Immature natural killer cell (primary cell): Measurements from ENCODE around the gene GTF2H2. TPM values are rescaled to one million over a fixed set of nuclear protein-coding genes. Genes with fewer than 3 reads are reported as not detected.
"Not testable (repeated sequence)": the region's sequence is repeated elsewhere in the genome, so short reads cannot be mapped to it uniquely, and the experiment has no call there.

Experiments
- DNase-seq, 3 donors: peaks; one replicate each; pipeline ENCODE4 v3.0.0; 2022; ENCODE audit warnings: mixed read lengths in 1 of 3
- H3K27ac Mint-ChIP-seq, 6 donors: one replicate each; pipeline ENCODE4 v1.8.0; 2020; ENCODE audit warnings: mixed read lengths in 6 of 6, mild to moderate bottlenecking in 5 of 6, inconsistent platforms in 4 of 6, moderate library complexity in 3 of 6
- H3K27me3 Mint-ChIP-seq, 3 donors: one replicate each; pipeline ENCODE4 v1.8.0; 2020 to 2021; ENCODE audit warnings: low read depth in 3 of 3, mild to moderate bottlenecking in 3 of 3, mixed read lengths in 3 of 3, moderate library complexity in 3 of 3, inconsistent platforms in 1 of 3
- H3K36me3 Mint-ChIP-seq, 3 donors: one replicate each; pipeline ENCODE4 v1.8.0; 2020; ENCODE audit warnings: mixed read lengths in 3 of 3, inconsistent platforms in 2 of 3, mild to moderate bottlenecking in 2 of 3
- H3K4me1 Mint-ChIP-seq, 2 donors: one replicate each; pipeline ENCODE4 v1.8.0; 2020; ENCODE audit warnings: inconsistent platforms in 2 of 2, mild to moderate bottlenecking in 2 of 2, mixed read lengths in 2 of 2, moderate library complexity in 1 of 2
- H3K4me3 Mint-ChIP-seq, 5 donors: one replicate each; pipeline ENCODE4 v1.8.0; 2020; ENCODE audit warnings: mild to moderate bottlenecking in 5 of 5, mixed read lengths in 5 of 5, inconsistent platforms in 3 of 5, moderate library complexity in 3 of 5
- H3K9me3 Mint-ChIP-seq, 6 donors: one replicate each; pipeline ENCODE4 v1.8.0; 2020; ENCODE audit warnings: mild to moderate bottlenecking in 6 of 6, mixed read lengths in 6 of 6, inconsistent platforms in 4 of 6, moderate library complexity in 3 of 6
- polyA plus RNA-seq, 3 donors: library from polyadenylated mRNA; unstranded; fragments of 300-500 nt; fragmentation: Illumina TruSeq; gene quantifications; one replicate each; pipeline ENCODE4 v1.2.3, GENCODE V29; 2021

GTF2H2 gene
- polyA plus RNA-seq: 10 to 100 TPM in 2 of 3 donors, 1 to 10 TPM in 1; 5.2 to 10.7 (median 10.4) TPM

- not testable (repeated sequence) for H3K4me1 Mint-ChIP-seq, H3K9me3 Mint-ChIP-seq, DNase-seq, H3K27me3 Mint-ChIP-seq, H3K4me3 Mint-ChIP-seq, H3K36me3 Mint-ChIP-seq, H3K27ac Mint-ChIP-seq
Observed at GRCh38 chr5:71067262-71067928, at the start of gene GTF2H2. GTF2H2 (minus strand) TSS chr5:71067676; CDS start chr5:71062763, 4,913 bp downstream.

GRCh38 chr5:71109730-71110275 is 42.3 kb upstream of the GTF2H2 start:
- not testable (repeated sequence) for H3K27ac Mint-ChIP-seq, DNase-seq, H3K4me3 Mint-ChIP-seq, H3K27me3 Mint-ChIP-seq, H3K4me1 Mint-ChIP-seq, H3K36me3 Mint-ChIP-seq, H3K9me3 Mint-ChIP-seq

DNA sequence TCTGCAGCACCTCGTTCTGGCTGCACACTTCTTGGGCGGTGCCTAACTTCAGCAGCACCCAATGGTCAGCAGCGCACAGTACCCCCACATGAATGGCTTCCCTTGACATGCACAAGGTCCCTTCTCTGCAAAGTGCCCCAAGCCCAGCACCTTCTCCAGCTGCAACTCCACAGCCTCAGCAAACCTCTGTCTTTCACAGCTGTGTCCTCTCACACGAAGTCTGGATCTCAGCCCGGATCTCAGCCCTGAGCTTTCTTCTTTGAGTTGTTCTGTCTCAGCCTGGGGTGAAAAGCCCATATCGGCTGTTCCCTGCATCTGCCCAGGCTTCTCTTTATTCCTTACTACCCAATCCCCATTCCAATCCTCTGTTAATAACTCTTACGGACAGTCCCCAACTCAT is 32.5 kb upstream of the GTF2H2 start:
- H3K4me3 Mint-ChIP-seq, H3K4me1 Mint-ChIP-seq, H3K9me3 Mint-ChIP-seq, H3K27me3 Mint-ChIP-seq, H3K36me3 Mint-ChIP-seq, DNase-seq, H3K27ac Mint-ChIP-seq: not testable (repeated sequence)

DNA sequence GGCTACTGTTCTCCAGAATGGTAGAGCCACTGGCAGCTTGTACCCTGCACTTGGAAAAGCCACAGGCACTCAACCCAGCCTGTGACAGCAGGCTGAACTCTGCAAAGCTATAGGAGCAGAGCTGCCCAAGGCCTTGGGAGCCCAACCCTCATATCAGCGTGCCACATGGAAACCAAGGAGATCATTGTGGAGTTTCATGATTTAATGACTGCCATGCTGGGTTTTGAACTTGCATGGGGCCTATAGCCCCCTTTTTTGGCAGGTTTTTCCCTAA is 30.4 kb upstream of the GTF2H2 start:
- H3K36me3 Mint-ChIP-seq, H3K4me1 Mint-ChIP-seq, H3K27ac Mint-ChIP-seq, DNase-seq, H3K4me3 Mint-ChIP-seq, H3K9me3 Mint-ChIP-seq, H3K27me3 Mint-ChIP-seq: not testable (repeated sequence)

DNA sequence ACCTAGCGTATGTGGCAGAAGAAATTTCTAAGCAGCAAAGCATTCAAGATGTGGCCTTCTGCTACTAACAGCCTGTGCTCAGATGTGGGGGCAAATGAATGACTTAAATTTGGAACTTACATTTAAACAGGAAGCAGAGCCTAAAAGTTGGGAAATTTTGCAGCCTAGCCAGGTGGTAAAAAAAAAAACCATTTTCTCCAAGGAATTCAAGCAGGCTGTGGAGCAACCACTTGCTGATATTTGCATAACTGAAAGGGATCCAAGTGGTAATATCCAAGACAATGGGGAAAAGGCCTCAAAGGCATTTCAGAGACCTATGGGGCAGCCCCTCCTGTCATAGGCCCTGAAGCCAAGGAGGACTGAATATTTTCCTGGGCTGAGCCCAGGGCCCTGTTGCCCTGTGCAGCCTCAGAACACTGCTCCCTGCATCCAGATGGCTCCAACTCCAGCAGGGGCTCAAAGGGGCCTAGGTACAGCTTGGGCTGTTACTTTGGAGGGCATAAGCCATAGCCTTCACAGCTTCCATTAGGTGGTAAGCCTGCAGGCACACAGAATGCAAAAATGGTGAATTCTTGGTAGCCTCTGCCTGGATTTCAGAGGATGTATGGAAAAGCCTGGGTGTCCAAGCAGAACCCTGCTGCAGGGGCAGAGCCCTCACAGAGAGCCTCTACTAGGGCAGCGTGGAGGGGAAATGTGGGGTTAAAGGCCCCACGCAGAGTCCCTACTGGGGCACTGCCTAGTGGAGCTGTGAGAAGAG is 29.9 kb upstream of the GTF2H2 start:
- not testable (repeated sequence) for H3K4me3 Mint-ChIP-seq, H3K9me3 Mint-ChIP-seq, H3K4me1 Mint-ChIP-seq, H3K27me3 Mint-ChIP-seq, DNase-seq, H3K27ac Mint-ChIP-seq, H3K36me3 Mint-ChIP-seq

DNA sequence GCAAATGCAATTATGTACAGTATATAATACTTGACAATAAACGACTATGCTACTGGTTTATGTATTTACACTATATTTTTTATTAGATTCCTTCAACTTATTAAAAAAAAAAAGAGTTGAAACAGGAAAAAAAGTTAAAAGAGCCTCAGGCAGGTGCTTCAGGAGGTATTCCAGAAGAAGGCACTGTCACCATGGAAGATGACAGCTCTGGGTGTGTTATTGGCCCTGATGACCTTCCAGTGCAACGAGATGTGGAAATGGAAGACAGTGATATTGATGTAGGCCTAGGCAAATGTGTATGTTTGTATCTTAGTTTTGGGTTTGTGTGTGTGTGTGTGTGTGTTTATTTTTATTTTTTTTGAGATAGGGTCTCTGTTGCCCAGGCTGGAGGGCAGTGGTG is 22.3 kb upstream of the GTF2H2 start:
- DNase-seq, H3K36me3 Mint-ChIP-seq, H3K9me3 Mint-ChIP-seq, H3K27ac Mint-ChIP-seq, H3K27me3 Mint-ChIP-seq, H3K4me1 Mint-ChIP-seq, H3K4me3 Mint-ChIP-seq: not testable (repeated sequence)

GRCh38 chr5:71088754-71089153 is 21.3 kb upstream of the GTF2H2 start:
- not testable (repeated sequence) for H3K9me3 Mint-ChIP-seq, H3K4me1 Mint-ChIP-seq, H3K4me3 Mint-ChIP-seq, H3K27me3 Mint-ChIP-seq, H3K36me3 Mint-ChIP-seq, H3K27ac Mint-ChIP-seq, DNase-seq

DNA sequence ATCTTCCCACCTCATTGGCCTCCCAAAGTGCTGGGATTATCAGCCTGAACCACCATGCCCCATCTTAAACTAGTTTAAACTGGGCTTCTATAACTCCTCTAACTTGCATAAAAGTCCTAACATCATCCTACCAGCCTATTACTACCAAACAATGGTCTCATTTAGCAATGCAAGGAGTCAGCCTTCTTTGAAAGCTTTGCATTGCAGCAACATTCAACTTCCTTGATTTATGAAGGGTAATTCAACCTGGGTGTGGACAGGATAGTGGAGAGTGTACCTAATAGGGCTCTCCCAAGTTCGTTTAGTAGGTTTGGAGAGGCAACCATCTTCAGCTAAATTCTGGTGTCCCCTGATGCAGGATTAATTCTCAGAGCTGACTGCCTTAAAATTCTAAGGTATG is 18.7 kb upstream of the GTF2H2 start:
- H3K4me3 Mint-ChIP-seq: not testable (repeated sequence)

GRCh38 chr5:71084280-71085063 is 17.0 kb upstream of the GTF2H2 start:
- H3K4me1 Mint-ChIP-seq, DNase-seq, H3K27ac Mint-ChIP-seq, H3K36me3 Mint-ChIP-seq, H3K27me3 Mint-ChIP-seq, H3K9me3 Mint-ChIP-seq, H3K4me3 Mint-ChIP-seq: not testable (repeated sequence)

More for the DNA sequence above, 18.7 kb upstream of the GTF2H2 start:
- not testable (repeated sequence) for DNase-seq, H3K36me3 Mint-ChIP-seq, H3K4me1 Mint-ChIP-seq, H3K9me3 Mint-ChIP-seq, H3K27me3 Mint-ChIP-seq, H3K27ac Mint-ChIP-seq

DNA sequence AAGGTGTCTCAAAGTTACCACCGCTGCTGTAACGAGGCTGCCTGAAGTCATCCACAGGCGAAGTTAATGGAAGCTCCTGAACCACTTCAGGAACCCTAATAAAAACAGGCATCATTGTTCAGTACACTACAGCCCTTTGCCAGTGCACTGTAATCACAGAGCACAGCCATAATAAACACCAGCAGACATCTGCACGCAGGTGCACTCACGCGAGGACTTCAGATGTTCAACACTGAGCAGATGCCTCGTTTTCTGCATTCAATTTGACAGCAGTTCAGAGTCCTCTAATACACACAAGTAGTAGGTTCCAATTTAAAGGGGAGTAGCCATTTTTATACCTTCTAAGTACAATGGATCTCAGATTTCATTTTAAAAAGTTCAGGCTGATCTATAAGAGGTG is 15.4 kb upstream of the GTF2H2 start:
- not testable (repeated sequence) for DNase-seq, H3K27ac Mint-ChIP-seq, H3K9me3 Mint-ChIP-seq, H3K36me3 Mint-ChIP-seq, H3K27me3 Mint-ChIP-seq, H3K4me1 Mint-ChIP-seq, H3K4me3 Mint-ChIP-seq

- H3K36me3 Mint-ChIP-seq, H3K4me3 Mint-ChIP-seq, H3K4me1 Mint-ChIP-seq, H3K27ac Mint-ChIP-seq, H3K27me3 Mint-ChIP-seq, H3K9me3 Mint-ChIP-seq, DNase-seq: not testable (repeated sequence)
Observed at GRCh38 chr5:71082340-71082739, 14.9 kb upstream of the GTF2H2 start.

- H3K4me1 Mint-ChIP-seq, H3K4me3 Mint-ChIP-seq, H3K9me3 Mint-ChIP-seq, H3K27ac Mint-ChIP-seq, DNase-seq, H3K27me3 Mint-ChIP-seq, H3K36me3 Mint-ChIP-seq: not testable (repeated sequence)
Observed at GRCh38 chr5:71061322-71061721, 6.2 kb downstream of the GTF2H2 start.

GRCh38 chr5:71059426-71059825 is 8.1 kb downstream of the GTF2H2 start:
- not testable (repeated sequence) for H3K4me3 Mint-ChIP-seq, H3K27ac Mint-ChIP-seq, H3K27me3 Mint-ChIP-seq, H3K36me3 Mint-ChIP-seq, DNase-seq, H3K4me1 Mint-ChIP-seq, H3K9me3 Mint-ChIP-seq

GRCh38 chr5:71044808-71045207 is 22.7 kb downstream of the GTF2H2 start:
- not testable (repeated sequence) for H3K4me1 Mint-ChIP-seq, H3K27me3 Mint-ChIP-seq, H3K9me3 Mint-ChIP-seq, H3K27ac Mint-ChIP-seq, DNase-seq, H3K4me3 Mint-ChIP-seq, H3K36me3 Mint-ChIP-seq
